GM19351 (cell line): ENCODE results near the gene SPATA13.
"Not testable (repeated sequence)": the region's sequence is repeated elsewhere in the genome, so short reads cannot be mapped to it uniquely, and the experiment has no call there.

Experiments used
- ATAC-seq: cut with Tn5 transposase; IDR thresholded peaks from one replicate; pipeline ENCODE4 v1.9.1; 2021; ENCODE audit warnings: mild to moderate bottlenecking, moderate library complexity; ENCODE audit not compliant: unreplicated experiment

SPATA13 gene

DNA sequence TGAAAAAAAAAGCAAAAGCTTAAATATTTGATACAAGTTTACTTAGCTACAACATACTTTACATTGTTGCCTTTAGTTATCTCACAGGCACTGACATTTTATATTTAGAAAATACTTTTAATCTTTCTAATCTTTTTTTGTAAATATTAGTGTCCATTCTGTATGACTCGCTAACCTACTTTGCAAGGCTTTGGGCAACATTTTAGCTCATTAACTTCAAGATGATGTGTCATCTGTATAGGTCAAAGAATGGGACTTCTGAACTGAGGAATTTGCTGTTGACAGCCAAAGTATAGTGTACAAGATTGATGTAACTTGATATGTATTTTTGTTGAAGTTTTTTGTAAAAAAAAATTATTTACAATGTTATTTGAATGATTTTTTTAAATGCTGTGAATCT lies 146.1 kb downstream of the SPATA13 start:
- no peak for ATAC-seq

DNA sequence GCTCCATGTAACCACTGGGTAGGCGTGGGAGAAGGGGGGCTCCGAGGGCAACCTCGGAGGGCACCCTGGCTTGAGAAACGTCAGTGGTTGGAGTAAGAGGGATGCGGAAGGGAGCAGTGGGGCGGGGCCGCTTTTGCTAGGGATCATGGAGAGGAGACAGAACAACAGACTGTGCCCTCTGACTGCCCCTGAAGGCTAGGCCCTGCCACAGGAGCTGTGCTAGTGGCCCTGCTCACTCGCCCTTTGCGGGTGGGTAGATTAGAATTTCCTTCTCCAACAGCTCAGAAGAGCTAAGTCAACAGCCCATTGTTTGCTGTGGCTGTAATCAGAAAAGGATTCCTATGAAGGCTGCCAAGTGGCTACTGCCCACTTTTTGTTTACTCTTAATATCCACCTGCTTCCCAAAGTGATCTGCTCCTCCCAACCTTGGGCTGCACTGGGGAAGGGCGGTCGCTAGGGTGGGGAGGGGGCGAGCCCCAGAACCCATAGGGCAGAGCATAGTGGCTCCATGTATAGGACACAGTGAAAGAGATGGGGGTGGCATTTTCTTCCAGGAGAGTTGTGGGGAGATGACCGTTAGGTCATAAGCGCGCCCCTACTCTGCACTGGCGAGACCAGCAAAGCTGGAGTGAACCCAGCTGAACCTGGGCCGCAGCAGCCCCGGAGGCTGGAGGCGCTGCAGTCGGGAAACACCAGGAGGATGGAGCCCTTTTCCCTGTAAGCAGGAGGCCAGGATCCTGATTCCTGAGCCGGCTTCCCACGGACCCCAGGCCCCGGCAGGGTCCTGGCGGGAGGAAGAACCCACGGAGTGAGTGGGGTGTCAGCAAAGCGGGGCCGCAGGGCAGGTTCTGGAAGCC lies 146.9 kb downstream of the SPATA13 start:
- no peak for ATAC-seq

DNA sequence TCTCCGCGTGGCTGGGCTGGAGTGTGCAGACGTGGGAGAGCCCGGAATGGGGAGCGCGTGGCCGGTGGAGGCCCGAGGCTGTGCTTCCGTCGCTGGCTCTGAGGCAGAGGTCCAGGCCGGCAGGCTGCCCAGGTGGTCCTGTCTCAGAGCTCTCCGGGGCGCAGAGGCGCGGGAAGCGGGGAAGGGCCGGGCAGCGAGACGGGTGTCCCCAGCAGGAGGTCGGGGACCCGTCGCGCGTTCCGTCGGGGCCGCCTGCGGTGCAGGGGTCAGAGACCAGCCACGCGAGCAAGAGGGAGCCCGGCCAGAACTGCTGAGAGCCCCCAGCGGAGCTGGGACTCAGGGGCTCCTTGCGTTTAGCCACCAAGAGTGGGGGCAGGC lies 147.5 kb downstream of the SPATA13 start:
- ATAC-seq: no peak

DNA sequence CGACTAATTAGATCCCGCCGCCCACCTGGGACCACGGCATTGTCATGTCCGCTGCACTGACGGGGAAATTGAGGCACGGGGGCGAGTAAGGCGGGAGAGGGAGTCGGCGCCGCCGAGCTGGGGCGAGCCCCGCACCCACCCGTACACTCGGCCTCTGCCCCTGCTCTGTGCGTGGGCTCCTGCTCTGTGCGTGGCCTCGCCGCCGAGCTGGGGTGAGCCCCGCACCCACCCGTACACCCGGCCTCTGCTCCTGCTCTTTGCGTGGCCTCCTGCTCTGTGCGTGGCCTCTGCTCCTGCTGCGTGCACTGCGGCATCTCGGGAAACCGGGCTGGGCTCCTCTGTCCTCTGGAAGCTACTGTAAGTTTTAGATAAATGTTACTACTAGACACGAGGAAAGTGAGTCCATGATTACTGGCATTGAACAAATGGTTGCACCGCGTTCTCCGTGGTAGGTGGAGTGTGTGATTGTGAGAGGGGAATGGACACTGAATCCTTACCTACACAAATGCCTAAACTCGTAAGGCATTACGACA lies 148.0 kb downstream of the SPATA13 start:
- ATAC-seq: no peak

DNA sequence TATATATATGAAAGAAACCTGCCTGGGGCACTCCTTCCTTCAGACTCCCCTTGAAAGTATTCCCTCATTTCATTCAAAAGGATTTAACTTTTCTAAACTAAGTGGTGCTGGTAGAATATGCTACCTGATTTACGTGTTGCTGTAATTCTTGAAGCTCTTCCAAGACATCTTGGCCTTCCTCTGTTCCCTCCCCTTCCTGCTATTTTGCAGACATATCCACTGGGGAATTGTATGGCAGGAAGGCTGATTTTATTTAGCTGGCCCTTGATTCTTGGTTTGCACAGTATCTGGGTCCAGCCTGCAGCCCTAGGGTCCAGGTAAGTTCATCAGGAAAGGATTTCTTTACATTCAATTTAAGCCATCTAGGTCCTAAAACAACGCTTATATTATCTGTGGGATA lies 148.8 kb downstream of the SPATA13 start, which contains the start of gene C1QTNF9:
Gene C1QTNF9, plus strand, starts transcription at position 281 of the 400 bp plus-strand sequence. CDS start 6,424 bp downstream, outside the sequence.
- not testable (repeated sequence) for ATAC-seq

DNA sequence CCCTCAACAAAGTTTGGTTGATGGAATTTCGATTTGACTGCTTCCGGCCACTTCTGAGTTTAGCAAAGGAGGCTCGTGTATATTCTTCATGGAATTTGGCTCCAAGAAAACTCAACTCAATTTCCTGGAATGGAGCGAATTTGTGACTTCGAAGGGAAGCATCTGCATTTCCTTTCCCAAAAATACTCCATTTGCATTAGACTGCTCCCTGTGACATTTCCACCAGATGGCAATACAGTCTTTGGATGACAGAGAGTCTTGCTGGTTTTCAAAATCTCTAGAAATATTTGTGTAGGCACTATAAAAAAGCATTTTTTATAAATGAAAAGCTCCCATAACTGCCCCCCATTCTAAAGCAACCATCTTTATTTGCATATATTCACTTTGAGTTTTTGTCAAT lies 152.9 kb downstream of the SPATA13 start:
- ATAC-seq: no peak

DNA sequence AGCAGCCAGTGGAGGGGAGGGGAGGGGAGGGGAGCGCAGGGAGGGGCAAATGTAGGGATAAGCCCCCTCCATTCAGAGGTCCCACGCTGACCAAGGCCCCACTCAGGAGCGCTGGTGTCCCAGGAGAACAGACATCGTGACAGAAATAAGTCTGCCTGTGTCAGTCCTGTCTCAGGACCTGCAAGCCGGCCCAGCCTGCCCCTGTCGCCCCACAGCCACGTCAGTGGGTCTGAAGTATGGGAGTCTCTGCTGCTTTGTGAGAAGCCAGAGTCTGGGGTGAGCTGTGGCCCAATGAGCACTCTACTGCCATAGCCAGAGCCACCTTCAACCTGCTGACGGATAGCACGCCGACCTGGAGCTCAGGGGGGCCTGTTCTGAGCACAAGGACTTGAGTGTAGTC lies 157.3 kb downstream of the SPATA13 start:
- ATAC-seq: not testable (repeated sequence)

DNA sequence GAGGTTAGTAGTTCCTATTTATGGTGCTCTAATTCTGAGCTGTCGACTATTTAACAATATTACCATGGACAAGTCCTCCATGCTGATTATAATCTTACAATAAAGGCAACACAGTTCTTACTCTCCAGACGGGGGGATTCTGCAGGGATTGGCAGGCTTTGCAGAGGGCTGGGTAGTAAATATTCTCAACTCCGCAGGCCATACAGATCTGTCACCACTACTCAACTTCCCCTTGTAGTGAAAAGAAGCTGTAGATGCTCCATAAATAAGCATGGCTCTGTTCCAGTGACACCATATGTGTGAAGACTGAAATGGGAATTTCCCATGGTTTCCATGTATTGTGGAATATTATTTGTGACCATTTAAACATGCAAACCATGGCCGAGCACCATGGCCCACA lies 158.4 kb downstream of the SPATA13 start:
- not testable (repeated sequence) for ATAC-seq

DNA sequence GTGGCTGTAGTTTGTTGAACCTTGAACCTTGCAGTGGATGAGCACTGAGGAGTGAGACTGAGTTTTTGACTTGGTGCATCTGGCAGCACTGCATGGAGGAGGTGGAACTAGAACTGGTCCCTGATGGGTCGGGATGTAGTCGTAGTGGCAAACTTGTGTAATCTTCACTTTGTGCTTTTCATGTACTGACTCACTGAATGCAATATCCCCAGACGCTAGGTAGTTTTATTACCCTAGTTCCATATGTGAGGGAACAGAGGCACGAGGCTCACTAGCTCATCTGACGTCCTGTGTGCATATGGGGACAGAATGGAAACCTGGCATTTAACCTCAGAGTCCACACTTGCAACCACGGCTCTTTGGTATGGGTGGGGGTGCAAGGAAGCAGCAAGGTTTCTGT lies 159.1 kb downstream of the SPATA13 start:
- not testable (repeated sequence) for ATAC-seq

DNA sequence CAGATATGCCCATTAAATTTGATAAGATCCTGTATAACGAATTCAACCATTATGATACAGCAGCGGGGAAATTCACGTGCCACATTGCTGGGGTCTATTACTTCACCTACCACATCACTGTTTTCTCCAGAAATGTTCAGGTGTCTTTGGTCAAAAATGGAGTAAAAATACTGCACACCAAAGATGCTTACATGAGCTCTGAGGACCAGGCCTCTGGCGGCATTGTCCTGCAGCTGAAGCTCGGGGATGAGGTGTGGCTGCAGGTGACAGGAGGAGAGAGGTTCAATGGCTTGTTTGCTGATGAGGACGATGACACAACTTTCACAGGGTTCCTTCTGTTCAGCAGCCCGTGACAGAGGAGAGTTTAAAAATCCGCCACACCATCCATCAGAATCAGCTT lies 160.9 kb downstream of the SPATA13 start:
- not testable (repeated sequence) for ATAC-seq

DNA sequence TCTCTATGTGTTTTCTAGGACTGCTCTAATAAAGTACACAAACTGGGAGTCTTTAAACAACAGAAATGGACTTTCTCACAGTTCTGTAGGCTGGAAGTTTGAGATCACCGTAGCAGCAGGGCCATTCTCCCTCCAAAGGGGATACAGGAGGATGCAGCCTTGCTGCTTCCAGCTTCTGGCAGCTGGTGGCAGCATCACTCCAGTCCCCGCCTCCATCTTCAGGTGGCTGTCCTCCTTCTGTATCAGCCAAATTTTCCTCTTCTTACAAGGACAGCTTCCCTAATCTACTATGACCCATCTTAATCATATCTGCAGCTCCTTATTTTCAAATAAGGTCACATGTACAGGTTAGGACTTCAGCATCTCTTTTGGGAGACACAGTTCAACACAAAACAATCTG lies 161.9 kb downstream of the SPATA13 start:
- not testable (repeated sequence) for ATAC-seq

DNA sequence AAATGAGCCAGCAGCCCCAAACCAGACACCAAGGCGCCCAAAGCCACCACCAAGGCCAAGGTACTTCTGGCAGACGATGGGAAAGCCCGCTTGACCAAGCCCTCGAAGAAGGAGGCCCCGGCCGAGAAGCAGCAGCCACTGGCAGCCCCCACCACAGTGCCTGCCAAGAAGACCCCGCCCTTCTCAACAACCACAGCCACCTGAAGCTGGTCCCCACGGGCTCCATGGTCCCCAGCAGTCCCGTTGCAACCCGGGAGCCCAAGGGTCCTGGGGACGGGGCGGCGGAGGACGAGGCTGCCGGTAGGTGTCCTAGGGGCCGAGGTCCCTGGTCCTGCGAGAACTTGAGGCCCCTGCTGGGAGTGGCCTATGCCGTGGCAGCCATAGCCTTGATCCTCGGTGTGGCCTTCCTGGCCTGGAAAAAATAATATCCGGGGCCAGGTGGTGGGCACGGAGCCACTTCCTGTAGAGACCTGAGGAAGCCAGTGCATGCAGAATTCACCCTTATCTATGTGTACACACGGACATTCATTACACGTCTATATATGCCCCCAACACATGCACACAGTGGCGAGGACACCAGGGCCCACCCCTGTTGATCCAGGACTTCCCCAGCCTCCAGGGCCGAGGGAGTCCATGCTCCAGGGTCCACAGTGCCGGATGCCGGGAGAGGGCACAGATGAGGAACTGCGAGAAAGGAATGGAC lies 162.7 kb downstream of the SPATA13 start:
- no peak for ATAC-seq

DNA sequence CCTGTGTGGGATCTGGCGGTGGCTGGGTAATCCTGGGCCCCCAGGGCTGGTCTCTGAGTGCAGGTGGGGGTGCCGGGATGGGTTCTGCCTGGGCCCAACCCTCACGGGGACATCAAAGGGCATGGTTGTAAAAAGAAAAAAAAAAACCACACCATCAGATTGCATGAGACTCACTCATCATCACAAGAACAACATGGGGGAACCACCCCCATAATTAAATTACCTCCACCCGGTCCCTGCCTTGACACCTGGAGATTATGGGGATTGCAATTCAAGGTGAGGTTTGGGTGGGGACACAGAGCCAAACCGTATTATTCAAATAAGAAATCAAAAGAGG lies 163.2 kb downstream of the SPATA13 start:
- no peak for ATAC-seq

DNA sequence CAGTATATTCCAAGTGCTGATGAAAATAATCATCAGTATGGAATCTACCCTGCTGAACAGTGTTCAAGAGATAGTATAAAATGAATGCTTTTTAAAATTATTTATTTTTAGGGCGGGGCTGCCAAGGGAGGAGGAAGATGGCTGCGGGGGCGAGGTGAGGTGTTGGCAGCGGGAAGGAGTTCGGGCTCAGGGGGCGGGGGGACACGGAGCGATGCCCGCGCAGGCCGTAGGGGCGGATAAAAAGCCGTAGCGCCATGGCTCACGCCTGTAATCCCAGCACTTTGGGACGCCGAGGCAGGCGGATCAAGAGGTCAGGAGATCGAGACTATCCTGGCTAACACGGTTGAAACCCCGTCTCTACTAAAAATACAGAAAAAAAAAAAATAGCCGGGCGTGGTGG lies 167.1 kb downstream of the SPATA13 start:
- not testable (repeated sequence) for ATAC-seq

DNA sequence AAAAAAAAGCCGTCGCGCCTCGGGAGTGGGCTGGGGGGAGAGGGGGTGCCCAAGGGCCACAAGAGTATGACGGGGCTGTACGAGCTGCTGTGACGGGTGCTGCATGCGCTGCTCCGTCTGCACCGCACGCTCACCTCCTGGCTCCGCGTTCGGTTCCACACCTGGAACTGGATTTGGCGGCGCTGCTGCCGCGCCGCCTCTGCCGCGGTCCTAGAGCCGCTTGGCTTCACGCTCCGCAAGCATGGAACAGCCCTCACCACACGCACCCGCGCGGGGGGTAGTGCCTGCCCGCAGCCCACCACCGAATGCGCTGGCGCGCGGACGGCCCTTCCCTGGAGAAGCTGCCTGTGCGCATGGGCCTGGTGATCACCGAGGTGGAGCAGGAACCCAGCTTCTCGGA lies 167.6 kb downstream of the SPATA13 start:
- ATAC-seq: no peak

DNA sequence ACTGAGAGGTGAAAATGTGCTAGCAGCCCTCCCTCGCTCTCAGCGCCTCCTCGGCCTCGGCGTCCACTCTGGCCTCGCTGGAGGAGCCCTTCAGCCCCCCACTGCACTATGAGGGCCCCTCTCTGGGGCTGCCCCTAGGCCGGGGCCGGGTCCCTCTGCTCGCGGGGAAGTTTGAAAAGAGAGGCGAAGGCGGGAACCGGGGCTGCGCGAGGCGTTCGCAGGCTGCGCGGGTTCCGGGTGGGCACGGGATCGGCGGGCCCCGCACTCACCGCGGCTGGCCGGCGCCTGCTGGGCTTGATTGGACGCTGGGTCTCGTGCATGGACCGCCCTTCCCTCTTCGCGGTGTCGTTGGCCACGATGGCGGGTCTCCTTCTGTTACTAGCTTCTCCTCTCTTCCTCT lies 178.2 kb downstream of the SPATA13 start:
- ATAC-seq: no peak

DNA sequence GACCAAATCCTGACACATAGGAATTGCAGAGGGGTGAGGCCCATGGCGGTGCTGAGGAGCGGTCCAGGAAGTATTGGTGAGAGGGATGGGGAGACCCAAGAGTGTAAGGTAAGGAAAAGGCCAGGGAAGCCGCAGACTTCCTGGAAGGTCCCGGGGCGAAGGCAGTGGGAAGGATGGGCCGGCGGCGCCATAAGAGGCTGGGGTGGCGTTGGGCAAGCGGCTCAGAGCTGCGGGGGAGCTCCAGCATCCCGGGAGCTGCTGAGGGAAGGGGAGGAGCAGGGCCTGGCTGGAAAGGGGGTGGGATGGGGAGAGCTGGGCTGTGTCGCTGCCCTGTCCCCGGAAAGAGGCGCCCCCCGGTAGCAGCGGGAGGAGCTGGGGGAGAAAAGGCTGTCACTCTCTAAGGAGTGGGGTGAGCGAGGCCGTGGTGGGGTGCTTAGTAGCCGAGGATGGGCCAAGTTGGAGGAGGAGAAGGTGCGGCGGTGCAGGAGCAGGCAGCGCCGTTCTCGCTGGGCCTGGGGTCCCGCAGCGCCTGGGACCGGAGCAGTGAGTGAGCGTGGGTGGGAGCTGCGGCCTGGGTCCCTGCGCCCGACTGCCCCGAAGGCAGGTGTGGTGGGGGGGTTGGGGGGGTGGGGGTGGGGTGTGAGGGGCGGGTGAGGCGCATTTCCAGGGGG lies 179.6 kb downstream of the SPATA13 start:
- no peak for ATAC-seq

DNA sequence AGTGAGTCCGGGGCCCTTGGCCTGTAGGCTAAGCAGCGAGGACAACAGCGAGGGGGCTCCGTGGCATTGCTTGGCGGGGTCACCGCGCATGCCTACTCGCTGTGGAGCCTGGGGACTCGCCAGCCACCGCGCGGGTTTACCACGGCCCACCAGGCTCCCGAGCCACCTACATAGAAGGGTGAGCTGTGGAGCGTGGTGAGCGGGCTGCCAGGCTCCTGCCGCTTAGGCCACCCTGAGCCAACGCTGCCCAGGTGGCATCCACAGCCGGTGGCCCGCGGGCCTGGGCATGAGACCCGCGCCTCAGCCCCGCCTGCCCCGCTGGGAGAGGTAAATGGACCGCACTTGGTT lies 180.1 kb downstream of the SPATA13 start:
- no peak for ATAC-seq

DNA sequence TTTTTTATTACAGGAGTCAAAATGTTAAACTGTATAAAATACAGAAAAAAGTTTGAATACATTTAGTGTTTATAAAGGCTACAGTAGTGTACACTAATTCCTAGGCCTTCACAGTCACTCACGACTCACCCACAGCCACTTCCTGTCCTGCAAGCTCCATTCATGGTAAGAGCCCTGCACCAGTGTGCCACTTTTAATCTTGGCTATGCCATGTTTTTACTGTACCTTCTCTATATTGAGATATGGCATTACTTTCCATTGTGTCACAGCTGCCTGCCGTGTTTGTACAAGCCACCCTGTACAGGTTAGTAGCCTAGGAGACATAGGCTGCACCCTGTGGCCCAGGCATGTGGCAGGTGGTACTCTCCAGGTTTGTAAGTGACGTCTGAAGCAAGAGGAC lies 180.9 kb downstream of the SPATA13 start:
- no peak for ATAC-seq

DNA sequence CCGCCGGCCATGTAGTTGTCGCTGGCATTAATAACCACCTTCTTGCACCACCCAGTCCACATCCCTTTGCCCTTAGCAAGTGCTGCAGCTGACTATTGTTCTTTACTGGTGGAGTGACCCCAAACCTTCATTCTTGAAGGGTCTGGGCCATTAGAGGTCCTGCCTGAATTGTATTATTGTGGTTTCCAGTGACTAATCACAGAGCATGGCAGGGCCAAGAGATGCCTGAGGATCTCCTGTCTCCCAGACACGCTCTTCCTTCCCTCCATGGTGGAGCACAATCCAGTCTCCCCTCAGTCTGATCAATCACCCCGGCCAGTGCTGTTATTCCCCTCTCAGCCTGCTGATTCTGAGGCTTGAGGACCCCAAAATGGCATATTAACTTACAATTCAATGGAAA lies 187.9 kb downstream of the SPATA13 start:
- ATAC-seq: no peak

DNA sequence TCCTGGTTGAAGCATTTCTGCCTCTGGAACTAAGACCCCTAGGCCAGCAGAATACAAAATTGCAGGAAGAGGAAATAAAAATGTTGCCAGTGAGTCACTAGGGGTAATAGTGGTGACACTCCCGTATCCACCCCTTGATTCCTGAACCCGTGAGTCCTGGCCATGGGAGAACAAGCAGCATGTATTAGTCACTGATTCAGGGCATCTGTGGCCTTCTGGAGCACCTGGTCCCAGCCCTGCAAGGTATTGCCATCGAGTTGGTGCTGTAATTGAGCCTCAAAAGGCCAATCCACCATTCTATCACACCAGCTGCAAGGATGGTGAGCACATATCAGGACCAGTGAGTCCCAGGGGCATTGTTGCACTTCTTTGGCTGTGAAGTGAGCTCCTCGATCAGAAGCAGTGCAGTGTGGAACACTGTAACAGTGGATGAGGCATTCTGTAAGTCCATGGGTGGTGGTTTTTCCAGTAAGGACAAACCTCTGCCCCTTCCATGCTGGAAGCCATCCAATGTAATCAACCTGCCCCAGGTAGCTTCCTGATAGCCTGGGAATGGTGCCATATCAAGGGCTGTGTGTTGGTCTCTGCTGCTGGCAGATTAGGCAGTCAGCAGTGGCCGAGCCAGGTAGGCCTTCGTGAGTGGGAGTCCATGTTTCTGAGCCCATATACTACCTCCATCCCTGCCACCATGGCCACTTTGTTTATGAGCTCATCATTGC lies 188.4 kb downstream of the SPATA13 start:
- ATAC-seq: no peak
